ENCODE measurements around the gene SERPINA4.

The SERPINA4 gene

DNA sequence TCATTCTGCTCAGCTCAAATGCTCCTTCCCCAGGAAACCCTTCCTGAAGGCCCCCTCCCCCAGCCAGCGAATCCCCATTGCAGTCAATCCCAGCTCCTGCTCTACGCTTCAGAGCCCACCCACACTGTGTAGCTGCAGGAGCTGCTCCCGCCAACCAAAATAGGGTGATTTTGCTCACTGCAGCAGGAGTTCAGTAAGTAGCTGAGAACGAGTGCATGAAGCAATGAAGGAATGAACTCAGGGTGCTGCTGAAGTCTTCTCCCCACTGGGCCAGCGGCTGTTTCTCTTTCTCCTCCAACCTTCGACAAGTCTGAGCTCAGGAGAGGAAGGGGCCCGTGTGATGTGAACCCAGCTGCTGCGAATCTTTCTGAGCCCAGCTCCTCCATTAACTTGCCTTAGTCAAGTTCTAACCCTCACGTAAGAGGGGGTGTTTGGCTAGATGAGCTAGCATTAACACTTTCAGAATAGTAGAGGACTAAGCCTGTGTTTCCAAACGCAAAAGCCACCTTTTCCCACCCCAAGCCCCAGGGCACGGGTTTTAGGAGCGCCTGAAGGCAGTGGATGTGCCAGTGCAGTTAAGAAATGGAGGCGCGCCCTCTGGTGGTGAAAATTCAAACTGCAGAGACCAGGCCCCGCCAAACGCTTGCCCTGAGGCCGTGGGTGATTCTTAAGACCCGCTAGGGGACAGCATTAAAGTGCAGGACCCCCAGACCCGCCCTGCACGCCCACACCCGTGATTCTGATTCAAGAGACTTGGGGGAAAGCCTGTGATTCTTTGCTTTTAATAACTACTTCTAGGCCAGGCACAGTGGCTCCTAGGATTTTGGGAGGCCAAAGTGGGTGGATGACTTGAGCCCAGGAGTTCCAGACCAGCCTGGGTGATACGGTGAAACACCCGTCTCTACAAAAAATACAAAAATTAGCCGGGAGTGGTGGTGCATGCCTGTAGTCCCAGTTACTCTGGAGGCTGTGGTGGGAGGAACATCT lies 11.9 kb upstream of the SERPINA4 start:
- Histone ChIP-seq H3K4me1 (ENCODE audit: insufficient read depth, insufficient read length) (peaks cover 3% of the 10 kb centered on the region), H3K9ac (ENCODE audit: insufficient read length, low read depth) (no peak overlapping the region), H3K27me3 (ENCODE audit: insufficient read depth, insufficient read length) (no peaks in the 10 kb centered on the region), H3K4me3 (ENCODE audit: insufficient read length, low read depth) (no peak overlapping the region), H3K9me3 (ENCODE audit: insufficient read depth, low read length) (no peaks in the 10 kb centered on the region), H3K36me3 (ENCODE audit: insufficient read depth, insufficient read length, low read length) (no peaks in the 10 kb centered on the region)
- peak; percentile 47 for DNase-seq (ENCODE audit: low read depth, low spot score)
- no peak for TF ChIP-seq ZNF274 (IDR thresholded peaks at IDR 0.05; ENCODE audit: low read depth, low read length)
- no peak for TF ChIP-seq YY1 (IDR thresholded peaks at IDR 0.05; ENCODE audit: insufficient read depth, insufficient read length)
- TF ChIP-seq SUZ12 (IDR thresholded peaks at IDR 0.05; ENCODE audit: extremely low read depth, insufficient read depth, insufficient read length): no peak

- no peak for DNase-seq (ENCODE audit: low read depth, low spot score)
- Histone ChIP-seq H3K4me1 (ENCODE audit: insufficient read depth, insufficient read length) (peaks cover under 1% of the 10 kb centered on the region), H3K27me3 (ENCODE audit: insufficient read depth, insufficient read length) (no peaks in the 10 kb centered on the region), H3K4me3 (ENCODE audit: insufficient read length, low read depth) (no peak overlapping the region), H3K9ac (ENCODE audit: insufficient read length, low read depth) (no peak overlapping the region), H3K9me3 (ENCODE audit: insufficient read depth, low read length) (no peaks in the 10 kb centered on the region; the same call in 1 of the 2 replicates), H3K36me3 (ENCODE audit: insufficient read depth, insufficient read length, low read length) (no peaks in the 10 kb centered on the region)
- TF ChIP-seq YY1 (IDR thresholded peaks at IDR 0.05; ENCODE audit: insufficient read depth, insufficient read length) (no peak), ZNF274 (IDR thresholded peaks at IDR 0.05; ENCODE audit: low read depth, low read length) (no peak), SUZ12 (IDR thresholded peaks at IDR 0.05; ENCODE audit: extremely low read depth, insufficient read depth, insufficient read length) (no peak)
Measured at GRCh38 chr14:94550041-94550440, 11.2 kb upstream of the SERPINA4 start.

DNA sequence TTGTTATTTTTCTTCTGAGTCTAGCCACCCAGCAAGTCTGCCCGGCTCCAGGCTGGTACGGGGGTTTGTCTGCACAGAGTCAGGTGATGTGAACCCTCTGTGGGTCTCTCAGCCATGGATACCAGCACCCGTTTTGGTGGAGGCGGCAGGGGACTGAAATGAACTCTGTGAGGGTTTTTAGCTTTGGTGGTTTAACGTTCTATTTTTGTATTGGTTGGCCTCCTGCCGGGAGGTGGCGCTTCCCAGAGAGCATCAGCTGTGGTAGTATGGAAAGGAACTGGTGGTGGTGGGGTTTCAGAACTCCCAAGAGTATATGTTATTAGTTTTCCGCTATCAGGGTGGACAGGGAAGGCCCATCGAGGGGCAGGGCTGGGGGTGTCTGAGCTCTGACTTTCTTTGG lies 5.3 kb upstream of the SERPINA4 start:
- no peak for TF ChIP-seq ZNF274 (IDR thresholded peaks at IDR 0.05; ENCODE audit: low read depth, low read length)
- no peak for TF ChIP-seq SUZ12 (IDR thresholded peaks at IDR 0.05; ENCODE audit: extremely low read depth, insufficient read depth, insufficient read length)
- TF ChIP-seq YY1 (IDR thresholded peaks at IDR 0.05; ENCODE audit: insufficient read depth, insufficient read length): no peak
- Histone ChIP-seq H3K4me1 (ENCODE audit: insufficient read depth, insufficient read length) (no peaks in the 10 kb centered on the region), H3K27me3 (ENCODE audit: insufficient read depth, insufficient read length) (no peaks in the 10 kb centered on the region), H3K9me3 (ENCODE audit: insufficient read depth, low read length) (peaks cover 18% of the 10 kb centered on the region; the same call in 1 of the 2 replicates), H3K36me3 (ENCODE audit: insufficient read depth, insufficient read length, low read length) (no peaks in the 10 kb centered on the region), H3K4me3 (ENCODE audit: insufficient read length, low read depth) (no peak overlapping the region), H3K9ac (ENCODE audit: insufficient read length, low read depth) (no peak overlapping the region)
- no peak for DNase-seq (ENCODE audit: low read depth, low spot score)

DNA sequence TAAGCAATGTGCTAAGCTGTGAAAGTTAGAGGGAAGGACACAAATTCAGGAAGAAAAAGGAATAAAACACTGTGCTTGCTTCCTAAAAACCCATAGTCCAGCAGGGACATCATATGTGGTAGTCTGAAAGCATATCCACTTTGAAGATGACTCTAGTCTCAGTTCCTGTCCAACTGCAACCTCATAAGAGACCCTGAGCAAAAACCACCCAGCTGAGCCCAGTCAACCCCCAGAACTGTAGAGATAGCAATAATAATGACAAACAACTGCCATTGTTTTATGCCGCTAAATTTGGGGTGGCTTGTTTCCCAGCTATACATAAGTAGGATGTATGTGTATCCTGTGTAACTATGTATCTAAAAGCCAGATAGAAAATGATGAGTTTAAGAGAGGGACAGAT lies 3.9 kb upstream of the SERPINA4 start:
- TF ChIP-seq YY1 (IDR thresholded peaks at IDR 0.05; ENCODE audit: insufficient read depth, insufficient read length) (no peak), SUZ12 (IDR thresholded peaks at IDR 0.05; ENCODE audit: extremely low read depth, insufficient read depth, insufficient read length) (no peak), ZNF274 (IDR thresholded peaks at IDR 0.05; ENCODE audit: low read depth, low read length) (no peak)
- Histone ChIP-seq H3K36me3 (ENCODE audit: insufficient read depth, insufficient read length, low read length) (no peaks in the 10 kb centered on the region), H3K4me1 (ENCODE audit: insufficient read depth, insufficient read length) (no peaks in the 10 kb centered on the region), H3K9ac (ENCODE audit: insufficient read length, low read depth) (no peak overlapping the region), H3K4me3 (ENCODE audit: insufficient read length, low read depth) (no peak overlapping the region), H3K9me3 (ENCODE audit: insufficient read depth, low read length) (peaks cover 18% of the 10 kb centered on the region; the same call in 1 of the 2 replicates), H3K27me3 (ENCODE audit: insufficient read depth, insufficient read length) (no peaks in the 10 kb centered on the region)
- no peak for DNase-seq (ENCODE audit: low read depth, low spot score)

DNA sequence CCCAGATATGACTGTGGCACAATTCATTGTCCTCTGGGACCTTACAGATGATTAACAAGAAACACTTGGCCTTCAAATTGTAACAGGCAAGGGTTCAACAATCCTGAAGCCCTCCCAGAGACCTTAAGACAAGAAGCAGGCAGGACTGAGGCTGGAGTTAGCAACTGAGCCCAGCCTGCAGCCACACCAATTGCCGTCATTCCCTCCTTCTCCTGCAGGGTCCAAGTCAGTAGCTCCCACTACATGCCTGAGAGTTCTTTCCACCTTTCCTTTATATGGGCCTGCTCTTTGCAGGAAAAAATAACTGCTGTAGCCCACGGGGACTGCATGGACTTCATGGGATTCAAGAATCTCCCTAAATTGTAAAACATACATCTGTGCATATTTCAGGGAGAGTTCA lies 2.4 kb upstream of the SERPINA4 start:
- no peaks in the 10 kb centered on the region for H3K4me1 ChIP-seq (ENCODE audit: insufficient read depth, insufficient read length)
- H3K9me3 ChIP-seq (ENCODE audit: insufficient read depth, low read length): peaks cover 18% of the 10 kb centered on the region; the same call in 1 of the 2 replicates
- no peaks in the 10 kb centered on the region for H3K36me3 ChIP-seq (ENCODE audit: insufficient read depth, insufficient read length, low read length)
- H3K4me3 ChIP-seq (ENCODE audit: insufficient read length, low read depth): no peak overlapping the region
- no peak for DNase-seq (ENCODE audit: low read depth, low spot score)
- H3K27me3 ChIP-seq (ENCODE audit: insufficient read depth, insufficient read length): no peaks in the 10 kb centered on the region
- H3K9ac ChIP-seq (ENCODE audit: insufficient read length, low read depth): no peak overlapping the region
- TF ChIP-seq SUZ12 (IDR thresholded peaks at IDR 0.05; ENCODE audit: extremely low read depth, insufficient read depth, insufficient read length): no peak
- no peak for TF ChIP-seq ZNF274 (IDR thresholded peaks at IDR 0.05; ENCODE audit: low read depth, low read length)
- TF ChIP-seq YY1 (IDR thresholded peaks at IDR 0.05; ENCODE audit: insufficient read depth, insufficient read length): no peak

- TF ChIP-seq SUZ12 (IDR thresholded peaks at IDR 0.05; ENCODE audit: extremely low read depth, insufficient read depth, insufficient read length) (no peak), ZNF274 (IDR thresholded peaks at IDR 0.05; ENCODE audit: low read depth, low read length) (no peak), YY1 (IDR thresholded peaks at IDR 0.05; ENCODE audit: insufficient read depth, insufficient read length) (no peak)
- Histone ChIP-seq H3K27me3 (ENCODE audit: insufficient read depth, insufficient read length) (no peaks in the 10 kb centered on the region), H3K4me1 (ENCODE audit: insufficient read depth, insufficient read length) (no peaks in the 10 kb centered on the region), H3K36me3 (ENCODE audit: insufficient read depth, insufficient read length, low read length) (no peaks in the 10 kb centered on the region), H3K4me3 (ENCODE audit: insufficient read length, low read depth) (no peak overlapping the region), H3K9ac (ENCODE audit: insufficient read length, low read depth) (no peak overlapping the region), H3K9me3 (ENCODE audit: insufficient read depth, low read length) (peaks cover 18% of the 10 kb centered on the region; the same call in 1 of the 2 replicates)
- no peak for DNase-seq (ENCODE audit: low read depth, low spot score)
Measured at GRCh38 chr14:94559638-94560290, 1.5 kb upstream of the SERPINA4 start.

- Histone ChIP-seq H3K9ac (ENCODE audit: insufficient read length, low read depth) (no peak overlapping the region), H3K4me3 (ENCODE audit: insufficient read length, low read depth) (no peak overlapping the region), H3K27me3 (ENCODE audit: insufficient read depth, insufficient read length) (no peaks in the 10 kb centered on the region), H3K36me3 (ENCODE audit: insufficient read depth, insufficient read length, low read length) (no peaks in the 10 kb centered on the region), H3K9me3 (ENCODE audit: insufficient read depth, low read length) (peaks cover 18% of the 10 kb centered on the region; the same call in 1 of the 2 replicates), H3K4me1 (ENCODE audit: insufficient read depth, insufficient read length) (no peaks in the 10 kb centered on the region)
- no peak for TF ChIP-seq SUZ12 (IDR thresholded peaks at IDR 0.05; ENCODE audit: extremely low read depth, insufficient read depth, insufficient read length)
- no peak for TF ChIP-seq YY1 (IDR thresholded peaks at IDR 0.05; ENCODE audit: insufficient read depth, insufficient read length)
- no peak for TF ChIP-seq ZNF274 (IDR thresholded peaks at IDR 0.05; ENCODE audit: low read depth, low read length)
- no peak for DNase-seq (ENCODE audit: low read depth, low spot score)
Measured at GRCh38 chr14:94560291-94560665, 964 bp upstream of the SERPINA4 start.

Measured in NT2/D1 (cell line).